ENCODE results near the gene RBKS. TPM values are rescaled to one million over a fixed set of nuclear protein-coding genes. Genes with fewer than 3 reads are reported as not detected.
"Not testable (repeated sequence)": the region's sequence is repeated elsewhere in the genome, so short reads cannot be mapped to it uniquely, and the experiment has no call there.

The RBKS gene
- total and polyA plus RNA-seq, 2 donors from 2014 or later: 10.3 to 28.7 TPM

DNA sequence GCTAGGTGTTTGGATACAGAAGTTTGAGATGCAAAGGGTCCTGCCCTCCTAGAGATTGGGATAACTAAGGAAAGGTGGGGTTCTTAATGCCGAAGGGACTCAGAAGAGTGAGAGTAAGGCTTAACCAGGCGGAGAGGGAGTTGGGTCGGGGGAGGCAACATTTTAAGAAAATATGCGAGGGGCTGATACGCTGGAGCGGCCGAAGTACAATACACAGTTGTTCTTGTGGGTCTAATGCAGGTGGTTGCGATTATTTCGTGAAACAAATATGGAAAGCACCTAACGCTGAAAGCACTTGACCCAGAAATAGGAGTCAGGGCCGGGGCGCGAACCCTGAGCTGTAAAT is 119.0 kb downstream of the RBKS start:
- peak overlapping the region; percentile 84 to 96 (median 89) for H3K4me3 ChIP-seq (ENCODE audit: low read length in 3 of 3)
- H3K27me3 ChIP-seq (ENCODE audit: control insufficient read depth, insufficient read depth, low read length): no peaks in the 10 kb centered on the region
- no peaks in the 10 kb centered on the region for H3K9me3 ChIP-seq (ENCODE audit: control insufficient read depth in 2 of 3, insufficient read depth in 1 of 3, low read length in 3 of 3)
- H3K4me1 ChIP-seq (ENCODE audit: control insufficient read depth in 2 of 3, insufficient read depth in 2 of 3, low read depth in 1 of 3, low read length in 3 of 3): peaks cover 2 to 14% (median 7%) of the 10 kb centered on the region in 3 donors
- H3K27ac ChIP-seq (ENCODE audit: low read depth in 2 of 2, low read length in 2 of 2): peak overlapping the region; percentile 95
- TF ChIP-seq, protein P1, sequence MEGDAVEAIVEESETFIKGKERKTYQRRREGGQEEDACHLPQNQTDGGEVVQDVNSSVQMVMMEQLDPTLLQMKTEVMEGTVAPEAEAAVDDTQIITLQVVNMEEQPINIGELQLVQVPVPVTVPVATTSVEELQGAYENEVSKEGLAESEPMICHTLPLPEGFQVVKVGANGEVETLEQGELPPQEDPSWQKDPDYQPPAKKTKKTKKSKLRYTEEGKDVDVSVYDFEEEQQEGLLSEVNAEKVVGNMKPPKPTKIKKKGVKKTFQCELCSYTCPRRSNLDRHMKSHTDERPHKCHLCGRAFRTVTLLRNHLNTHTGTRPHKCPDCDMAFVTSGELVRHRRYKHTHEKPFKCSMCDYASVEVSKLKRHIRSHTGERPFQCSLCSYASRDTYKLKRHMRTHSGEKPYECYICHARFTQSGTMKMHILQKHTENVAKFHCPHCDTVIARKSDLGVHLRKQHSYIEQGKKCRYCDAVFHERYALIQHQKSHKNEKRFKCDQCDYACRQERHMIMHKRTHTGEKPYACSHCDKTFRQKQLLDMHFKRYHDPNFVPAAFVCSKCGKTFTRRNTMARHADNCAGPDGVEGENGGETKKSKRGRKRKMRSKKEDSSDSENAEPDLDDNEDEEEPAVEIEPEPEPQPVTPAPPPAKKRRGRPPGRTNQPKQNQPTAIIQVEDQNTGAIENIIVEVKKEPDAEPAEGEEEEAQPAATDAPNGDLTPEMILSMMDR (IDR thresholded peaks at IDR 0.05; ENCODE audit: borderline replicate concordance, extremely low read depth, insufficient read depth): no peak
- peaks cover 0 to 5% (median 0%) of the 10 kb centered on the region in 3 donors for H3K36me3 ChIP-seq (ENCODE audit: control insufficient read depth in 2 of 3, insufficient read depth in 3 of 3, low read length in 3 of 3)
- FAIRE-seq (no peak), DNase-seq (no peak)
- H3K9ac ChIP-seq (ENCODE audit: low read length in 3 of 3): peak overlapping the region; percentile 48 to 97 (median 75)
- intact Hi-C loops (cut with DNase I): no loop called here

DNA sequence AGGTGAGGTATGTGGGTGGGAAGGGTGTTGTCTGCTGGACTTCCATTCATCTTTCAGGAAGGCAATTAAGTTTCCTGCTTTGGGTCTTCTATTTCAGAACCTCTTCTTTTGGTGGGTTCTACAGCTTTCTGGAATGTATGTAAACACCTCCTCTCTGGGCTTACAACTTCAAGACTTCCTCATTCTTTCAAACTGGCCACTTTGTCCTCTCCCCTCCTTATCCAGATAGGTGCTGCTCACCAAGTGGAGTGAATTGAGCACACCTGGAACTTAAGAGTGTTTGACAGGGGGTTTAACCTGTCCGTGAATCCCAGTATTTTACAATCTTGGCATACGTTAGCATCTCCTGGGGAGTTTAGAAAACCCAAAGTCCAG is 123.9 kb downstream of the RBKS start:
- intact Hi-C loops (cut with DNase I): no loop called here
- H3K27me3 ChIP-seq (ENCODE audit: control insufficient read depth, insufficient read depth, low read length): no peaks in the 10 kb centered on the region
- H3K9me3 ChIP-seq (ENCODE audit: control insufficient read depth in 2 of 3, insufficient read depth in 1 of 3, low read length in 3 of 3): no peaks in the 10 kb centered on the region
- FAIRE-seq (no peak), DNase-seq (no peak)
- H3K4me3 ChIP-seq (ENCODE audit: low read length in 3 of 3): peak overlapping the region; percentile 44 to 61 (median 59)
- peak overlapping the region; percentile 75 to 83 for H3K27ac ChIP-seq (ENCODE audit: low read depth in 2 of 2, low read length in 2 of 2)
- H3K36me3 ChIP-seq (ENCODE audit: control insufficient read depth in 2 of 3, insufficient read depth in 3 of 3, low read length in 3 of 3): no peaks in the 10 kb centered on the region
- peaks cover 0 to 20% (median 6%) of the 10 kb centered on the region in 3 donors for H3K4me1 ChIP-seq (ENCODE audit: control insufficient read depth in 2 of 3, insufficient read depth in 2 of 3, low read depth in 1 of 3, low read length in 3 of 3)
- TF ChIP-seq, protein P1 (IDR thresholded peaks at IDR 0.05; ENCODE audit: borderline replicate concordance, extremely low read depth, insufficient read depth): no peak
- H3K9ac ChIP-seq (ENCODE audit: low read length in 3 of 3): peak overlapping the region in 2 of 3 donors; percentile 28 to 70

DNA sequence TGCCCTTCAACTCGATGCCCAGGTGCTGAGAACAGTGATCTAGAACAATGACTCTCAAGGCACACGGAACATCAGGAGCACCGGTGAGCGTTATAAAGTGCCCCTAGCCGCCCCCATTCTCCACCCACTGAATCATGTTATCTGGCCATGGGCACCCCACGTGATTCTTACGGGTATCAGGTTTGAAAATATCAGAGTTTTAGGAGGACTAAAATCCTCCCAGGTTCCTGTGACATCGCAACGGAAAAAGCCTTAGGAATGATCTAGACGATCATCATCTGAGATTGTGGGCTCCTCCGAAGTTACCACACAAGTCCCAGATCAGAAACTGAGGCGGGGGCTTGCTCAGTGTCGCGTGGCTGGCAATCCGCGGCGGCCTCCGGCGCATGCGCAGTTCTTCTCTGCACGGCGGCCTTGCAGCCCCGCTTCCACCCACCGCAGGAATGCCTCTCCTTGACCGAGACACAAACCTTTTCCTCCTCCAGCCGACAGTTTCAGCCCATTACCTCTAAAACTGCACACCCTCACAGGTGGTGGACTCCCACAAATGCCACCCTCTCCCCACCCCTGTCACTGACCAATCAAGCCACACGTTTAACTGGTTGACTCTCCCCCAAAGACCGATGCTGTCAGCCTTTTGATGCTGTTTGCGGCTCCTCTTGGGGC is 124.4 kb downstream of the RBKS start:
- no peak for FAIRE-seq
- peak; percentile 93 to 96 (median 96) for DNase-seq
- H3K27ac ChIP-seq (ENCODE audit: low read depth in 2 of 2, low read length in 2 of 2): peak overlapping the region; percentile 75 to 83
- intact Hi-C loops (cut with DNase I): no loop called here
- no peaks in the 10 kb centered on the region for H3K27me3 ChIP-seq (ENCODE audit: control insufficient read depth, insufficient read depth, low read length)
- H3K4me3 ChIP-seq (ENCODE audit: low read length in 3 of 3): peak overlapping the region; percentile 44 to 61 (median 59)
- TF ChIP-seq, protein P1 (IDR thresholded peaks at IDR 0.05; ENCODE audit: borderline replicate concordance, extremely low read depth, insufficient read depth): no peak
- H3K9ac ChIP-seq (ENCODE audit: low read length in 3 of 3): peak overlapping the region; percentile 15 to 70 (median 28)
- H3K36me3 ChIP-seq (ENCODE audit: control insufficient read depth in 2 of 3, insufficient read depth in 3 of 3, low read length in 3 of 3): no peaks in the 10 kb centered on the region
- H3K9me3 ChIP-seq (ENCODE audit: control insufficient read depth in 2 of 3, insufficient read depth in 1 of 3, low read length in 3 of 3): no peaks in the 10 kb centered on the region
- peaks cover 0 to 20% (median 6%) of the 10 kb centered on the region in 3 donors for H3K4me1 ChIP-seq (ENCODE audit: control insufficient read depth in 2 of 3, insufficient read depth in 2 of 3, low read depth in 1 of 3, low read length in 3 of 3)

DNA sequence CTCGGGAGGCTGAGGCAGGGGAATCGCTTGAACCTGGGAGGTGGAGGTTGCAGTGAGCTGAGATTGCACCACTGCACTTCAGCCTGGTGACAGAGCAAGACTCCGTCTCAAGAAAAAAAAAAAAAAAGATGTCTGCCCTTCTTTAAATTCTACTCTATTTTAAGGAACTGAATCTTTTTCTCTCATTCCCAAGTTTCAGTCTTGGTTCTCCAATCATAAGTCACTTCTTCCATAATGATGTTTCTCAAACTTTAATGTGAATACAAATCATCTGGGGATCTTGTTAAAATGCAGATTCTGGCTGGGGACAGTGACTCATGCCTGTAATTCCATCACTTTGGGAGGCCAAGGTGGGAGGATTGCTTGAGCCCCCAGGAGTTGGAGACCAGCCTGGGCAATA is 125.7 kb downstream of the RBKS start:
- H3K36me3 ChIP-seq (ENCODE audit: control insufficient read depth in 2 of 3, insufficient read depth in 3 of 3, low read length in 3 of 3); H3K9ac ChIP-seq (ENCODE audit: low read length in 3 of 3); H3K4me3 ChIP-seq (ENCODE audit: low read length in 3 of 3); DNase-seq; FAIRE-seq; H3K27me3 ChIP-seq (ENCODE audit: control insufficient read depth, insufficient read depth, low read length); H3K27ac ChIP-seq (ENCODE audit: low read depth in 2 of 2, low read length in 2 of 2); intact Hi-C loops (cut with DNase I); H3K9me3 ChIP-seq (ENCODE audit: control insufficient read depth in 2 of 3, insufficient read depth in 1 of 3, low read length in 3 of 3): not testable (repeated sequence)
- peaks cover 0 to 20% (median 6%) of the 10 kb centered on the region in 3 donors for H3K4me1 ChIP-seq (ENCODE audit: control insufficient read depth in 2 of 3, insufficient read depth in 2 of 3, low read depth in 1 of 3, low read length in 3 of 3)

Measured in kidney (tissue), 14 donors.